Ectodermal cell (in vitro differentiated cells): ENCODE measurements around the gene COPS9.

Source experiments
- H3K27ac ChIP-seq: 2 replicates; pipeline ENCODE4 v1.7.0; 2013; ENCODE audit warnings: mild to moderate bottlenecking, low read depth, low read length; ENCODE audit not compliant: insufficient read depth, poor library complexity, severe bottlenecking
- H3K27me3 ChIP-seq: 2 replicates; pipeline ENCODE4 v1.7.0; 2013; ENCODE audit warnings: mild to moderate bottlenecking, low read length; ENCODE audit not compliant: insufficient read depth, control insufficient read depth, poor library complexity, severe bottlenecking
- H3K36me3 ChIP-seq: one replicate; pipeline ENCODE4 v1.7.0; 2013; ENCODE audit warnings: low read length; ENCODE audit not compliant: control insufficient read depth, insufficient read depth
- H3K4me1 ChIP-seq: one replicate; pipeline ENCODE4 v1.7.0; 2013; ENCODE audit warnings: low read length; ENCODE audit not compliant: control insufficient read depth, insufficient read depth
- H3K4me3 ChIP-seq: 2 replicates; pipeline ENCODE4 v1.7.0; 2013; ENCODE audit warnings: low read depth, low read length, control low read depth; ENCODE audit not compliant: insufficient read depth
- H3K9me3 ChIP-seq: 2 replicates; pipeline ENCODE4 v1.7.0; 2013; ENCODE audit warnings: mild to moderate bottlenecking, low read length, moderate library complexity; ENCODE audit not compliant: control insufficient read depth
- WGBS, 2 experiments: methylation state at CpG; one replicate each; pipeline ENCODE4 v1.1.7; 2013; ENCODE audit warnings: missing lambda C conversion rate in 2 of 2; 5-methylcytosine and 5-hydroxymethylcytosine counted together

Gene COPS9

DNA sequence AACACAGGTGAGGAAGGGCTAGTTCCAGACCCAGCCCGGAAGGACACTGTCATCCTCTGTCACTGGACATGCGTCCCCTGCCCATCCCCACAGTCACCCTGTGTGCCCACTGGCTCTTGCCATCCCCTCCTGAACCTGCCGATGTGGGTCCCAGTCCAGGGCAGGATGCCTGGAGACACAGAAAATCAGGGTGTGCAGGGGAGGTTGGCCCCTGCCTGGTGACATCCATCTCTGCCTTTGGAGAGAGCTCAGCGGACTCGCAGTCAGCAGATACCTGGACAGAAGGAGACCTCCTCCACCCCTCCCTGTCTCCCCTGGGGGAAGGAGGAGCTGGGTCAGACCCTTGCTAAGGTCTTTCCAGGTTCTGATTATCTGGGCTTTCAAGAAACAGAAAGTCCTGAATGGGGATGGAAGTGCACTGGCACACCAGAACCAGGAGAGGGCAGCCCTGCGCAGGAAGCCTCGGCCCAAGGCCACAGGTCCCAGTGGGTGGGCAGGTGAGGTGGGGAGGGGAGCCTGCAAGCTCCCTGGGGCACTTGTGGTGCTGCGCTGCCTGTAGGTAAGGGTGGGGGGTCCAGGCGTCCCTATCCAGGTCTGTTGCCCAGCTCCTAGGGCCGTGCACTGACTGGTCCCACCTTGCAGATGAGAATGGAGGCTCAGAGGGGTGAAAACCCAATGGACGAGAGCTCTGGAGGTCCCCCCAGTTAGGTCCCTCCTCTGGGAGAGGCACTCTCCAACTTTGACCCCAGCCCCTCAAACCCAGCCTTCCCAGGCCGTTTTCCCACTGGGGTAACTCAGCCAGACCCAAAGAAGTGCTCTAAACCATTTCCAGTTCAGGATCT, 14.1 kb upstream of the COPS9 start:
- Histone ChIP-seq H3K9me3 (no peaks in the 10 kb centered on the region), H3K4me3 (no peak overlapping the region), H3K27me3 (no peaks in the 10 kb centered on the region), H3K27ac (no peak overlapping the region), H3K36me3 (no peaks in the 10 kb centered on the region), H3K4me1 (peaks cover 9% of the 10 kb centered on the region)
- WGBS, 2 experiments, result 43 to 45% methylated on average over 12 of the region's 12 CpGs

DNA sequence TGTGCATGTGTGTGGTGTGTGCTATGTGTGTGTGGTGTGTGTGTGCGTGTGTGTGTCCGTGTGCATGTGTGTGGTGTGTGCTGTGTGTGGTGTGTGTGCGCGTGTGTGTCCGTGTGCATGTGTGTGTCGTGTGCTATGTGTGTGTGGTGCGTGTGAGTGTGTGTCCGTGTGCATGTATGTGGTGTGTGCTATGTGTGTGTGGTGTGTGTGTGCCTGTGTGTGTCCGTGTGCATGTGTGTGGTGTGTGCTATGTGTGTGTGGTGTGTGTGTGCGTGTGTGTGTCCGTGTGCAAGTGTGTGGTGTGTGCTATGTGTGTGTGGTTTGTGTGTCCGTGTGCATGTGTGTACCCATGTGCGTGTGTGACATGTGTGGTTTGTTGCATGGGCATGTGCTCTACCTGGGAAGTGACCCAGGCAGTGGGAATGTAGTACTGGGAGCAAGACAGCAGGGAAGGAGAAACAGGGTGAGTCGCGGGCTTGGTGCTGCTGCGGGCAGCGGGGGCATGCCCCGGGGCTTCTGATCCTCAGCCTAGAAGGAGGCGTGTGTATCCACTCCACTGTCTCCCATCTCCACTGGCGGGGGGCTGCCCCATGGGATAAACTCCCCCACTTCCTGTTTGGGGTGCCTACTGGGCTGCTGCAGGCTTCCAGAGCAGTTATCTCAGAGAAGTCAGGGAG, 11.9 kb upstream of the COPS9 start:
- no peaks in the 10 kb centered on the region for H3K4me1 ChIP-seq
- WGBS, 2 experiments, result 88 to 89% methylated on average over 20 of the region's 20 CpGs
- H3K27ac ChIP-seq, result no peak overlapping the region
- no peak overlapping the region for H3K4me3 ChIP-seq
- no peaks in the 10 kb centered on the region for H3K9me3 ChIP-seq
- H3K36me3 ChIP-seq, result no peaks in the 10 kb centered on the region
- no peaks in the 10 kb centered on the region for H3K27me3 ChIP-seq

DNA sequence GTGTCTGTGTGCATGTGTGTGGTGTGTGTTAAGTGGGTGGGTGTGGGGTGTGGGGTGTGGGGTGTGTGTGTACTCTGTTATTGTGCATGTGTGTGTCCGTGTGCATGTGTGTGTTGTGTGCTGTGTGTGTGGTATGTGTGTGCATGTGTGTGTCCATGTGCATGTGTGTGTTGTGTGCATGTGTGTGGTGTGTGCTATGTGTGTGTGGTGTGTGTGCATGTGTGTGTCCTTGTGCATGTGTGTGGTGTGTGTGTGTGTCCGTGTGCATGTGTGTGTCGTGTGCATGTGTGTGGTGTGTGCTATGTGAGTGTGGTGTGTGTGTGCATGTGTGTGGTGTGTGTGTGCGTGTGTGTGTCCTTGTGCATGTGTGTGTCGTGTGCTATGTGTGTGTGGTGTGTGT, 11.3 kb upstream of the COPS9 start:
- WGBS, 2 experiments, result 93 to 94% methylated on average over 5 of the region's 5 CpGs
- H3K36me3 ChIP-seq, result no peaks in the 10 kb centered on the region
- H3K27ac ChIP-seq, result no peak overlapping the region
- no peaks in the 10 kb centered on the region for H3K9me3 ChIP-seq
- no peaks in the 10 kb centered on the region for H3K4me1 ChIP-seq
- H3K4me3 ChIP-seq, result no peak overlapping the region
- H3K27me3 ChIP-seq, result no peaks in the 10 kb centered on the region

DNA sequence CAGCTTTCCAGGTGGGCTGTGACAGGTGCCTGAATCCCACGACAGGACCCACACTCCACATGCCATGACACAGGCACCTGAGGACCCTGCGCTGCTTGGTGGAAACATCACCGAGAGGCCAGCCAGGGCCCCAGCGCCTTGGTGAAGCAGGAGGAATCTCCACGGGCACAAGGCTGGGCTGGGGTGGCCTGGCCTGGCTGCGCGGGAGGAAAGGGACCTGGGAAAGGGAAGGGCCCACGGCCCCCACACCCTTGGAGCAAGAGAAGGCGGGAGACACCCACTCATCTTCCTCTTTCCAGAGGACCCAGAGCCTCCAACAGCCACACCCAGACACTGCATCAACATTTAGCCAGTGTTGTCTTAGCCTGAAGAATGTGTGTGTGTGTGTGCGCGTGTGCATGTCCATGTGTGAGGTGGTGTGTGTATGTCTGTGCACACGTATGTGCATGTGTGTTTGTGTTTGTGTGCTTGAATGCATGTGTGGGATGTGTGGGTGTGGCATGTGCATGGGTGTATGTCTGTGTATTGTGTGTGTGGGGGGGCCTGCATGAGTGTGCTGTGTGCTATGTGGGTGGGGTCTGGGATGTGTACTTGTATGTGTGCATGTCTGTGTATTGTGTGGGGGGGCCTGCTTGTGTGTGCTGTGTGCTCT, 10.6 kb upstream of the COPS9 start:
- no peaks in the 10 kb centered on the region for H3K27me3 ChIP-seq
- no peak overlapping the region for H3K27ac ChIP-seq
- WGBS, 2 experiments, result 87 to 88% methylated on average over 12 of the region's 12 CpGs
- H3K36me3 ChIP-seq, result no peaks in the 10 kb centered on the region
- no peak overlapping the region for H3K4me3 ChIP-seq
- H3K4me1 ChIP-seq, result no peaks in the 10 kb centered on the region
- H3K9me3 ChIP-seq, result no peaks in the 10 kb centered on the region

DNA sequence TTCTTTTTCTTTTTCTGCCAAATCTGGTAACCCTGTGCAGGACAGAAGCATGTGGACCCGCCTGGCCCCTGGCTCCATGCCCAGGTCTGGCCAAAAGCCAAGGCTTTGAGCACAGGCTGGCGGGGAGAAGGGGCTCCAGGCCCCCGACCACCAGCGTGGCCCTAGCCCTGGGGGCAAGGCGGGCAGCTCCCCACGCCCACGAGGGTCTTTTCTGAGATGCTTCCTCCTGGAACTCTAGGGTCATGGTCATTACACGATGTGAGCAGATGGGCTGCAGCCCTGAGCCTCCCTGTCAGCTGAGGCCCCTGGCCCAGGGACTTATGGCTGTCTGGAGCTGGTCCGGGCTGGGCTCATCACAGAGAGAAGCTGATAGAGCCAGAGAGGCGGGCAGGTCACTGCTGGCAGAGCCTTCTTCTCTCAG, 10.0 kb upstream of the COPS9 start:
- Histone ChIP-seq H3K36me3 (no peaks in the 10 kb centered on the region), H3K9me3 (no peaks in the 10 kb centered on the region), H3K4me3 (no peak overlapping the region), H3K27ac (no peak overlapping the region), H3K27me3 (no peaks in the 10 kb centered on the region), H3K4me1 (no peaks in the 10 kb centered on the region)
- WGBS, 2 experiments, result 90% methylated on average over 10 of the region's 10 CpGs

DNA sequence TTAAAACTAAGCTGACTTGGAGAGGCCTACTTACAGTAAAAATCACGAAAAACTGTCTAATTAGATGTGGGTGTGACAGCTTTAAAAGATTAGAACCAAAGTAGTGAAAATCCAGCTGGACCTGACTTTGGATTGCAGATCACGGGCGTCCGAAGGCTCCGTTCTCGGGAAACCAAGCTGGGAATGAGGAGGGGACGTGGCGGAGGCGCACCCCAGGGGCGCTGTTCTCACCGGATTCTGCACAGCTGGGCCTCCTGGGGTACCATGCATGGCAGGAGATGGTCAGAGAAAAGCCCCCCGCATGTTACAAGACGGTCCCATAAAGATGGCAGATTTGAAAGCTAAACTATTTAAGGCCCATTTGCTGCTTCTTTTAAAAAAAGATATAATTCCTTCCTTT, 9.4 kb upstream of the COPS9 start:
- 85 to 91% methylated on average over 13 of the region's 13 CpGs for WGBS, 2 experiments
- H3K27me3 ChIP-seq, result no peaks in the 10 kb centered on the region
- H3K4me3 ChIP-seq, result no peak overlapping the region
- H3K36me3 ChIP-seq, result no peaks in the 10 kb centered on the region
- H3K4me1 ChIP-seq, result peaks cover 4% of the 10 kb centered on the region
- no peak overlapping the region for H3K27ac ChIP-seq
- no peaks in the 10 kb centered on the region for H3K9me3 ChIP-seq

DNA sequence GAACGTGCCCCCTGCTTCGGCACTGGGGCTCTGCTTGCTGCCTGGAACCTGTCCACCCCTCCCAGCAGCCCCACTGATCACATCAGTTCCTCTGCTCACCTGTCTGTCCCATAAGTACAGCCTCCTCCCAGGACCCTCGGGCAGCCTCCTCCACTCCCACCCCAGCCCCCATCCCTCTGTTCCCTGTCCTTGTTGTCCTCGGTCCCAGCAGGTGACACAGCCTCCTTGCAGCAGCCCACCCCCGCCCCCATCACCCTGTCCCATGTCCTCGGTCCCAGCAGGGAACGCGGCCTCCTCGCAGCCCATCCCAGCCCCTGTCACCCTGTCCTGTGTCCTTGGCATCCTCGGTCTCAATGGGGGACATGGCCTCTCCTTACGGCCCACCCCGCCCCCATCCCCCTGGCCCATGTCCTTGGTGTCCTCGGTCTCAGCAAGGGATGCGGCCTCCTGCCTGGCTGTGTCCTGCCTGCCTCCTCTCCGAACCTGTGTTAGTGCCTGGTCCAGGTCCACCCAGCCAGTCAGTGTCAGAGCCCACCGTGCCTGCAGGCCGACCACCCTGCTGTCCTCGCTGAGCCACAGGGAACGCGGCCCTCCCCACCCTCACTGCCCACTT, 8.7 kb upstream of the COPS9 start:
- H3K4me3 ChIP-seq, result no peak overlapping the region
- no peaks in the 10 kb centered on the region for H3K27me3 ChIP-seq
- peaks cover 11% of the 10 kb centered on the region for H3K4me1 ChIP-seq
- no peak overlapping the region for H3K27ac ChIP-seq
- whole genome bisulfite sequencing, 2 experiments, result 88 to 90% methylated on average over 20 of the region's 20 CpGs
- H3K36me3 ChIP-seq, result no peaks in the 10 kb centered on the region
- H3K9me3 ChIP-seq, result no peaks in the 10 kb centered on the region

DNA sequence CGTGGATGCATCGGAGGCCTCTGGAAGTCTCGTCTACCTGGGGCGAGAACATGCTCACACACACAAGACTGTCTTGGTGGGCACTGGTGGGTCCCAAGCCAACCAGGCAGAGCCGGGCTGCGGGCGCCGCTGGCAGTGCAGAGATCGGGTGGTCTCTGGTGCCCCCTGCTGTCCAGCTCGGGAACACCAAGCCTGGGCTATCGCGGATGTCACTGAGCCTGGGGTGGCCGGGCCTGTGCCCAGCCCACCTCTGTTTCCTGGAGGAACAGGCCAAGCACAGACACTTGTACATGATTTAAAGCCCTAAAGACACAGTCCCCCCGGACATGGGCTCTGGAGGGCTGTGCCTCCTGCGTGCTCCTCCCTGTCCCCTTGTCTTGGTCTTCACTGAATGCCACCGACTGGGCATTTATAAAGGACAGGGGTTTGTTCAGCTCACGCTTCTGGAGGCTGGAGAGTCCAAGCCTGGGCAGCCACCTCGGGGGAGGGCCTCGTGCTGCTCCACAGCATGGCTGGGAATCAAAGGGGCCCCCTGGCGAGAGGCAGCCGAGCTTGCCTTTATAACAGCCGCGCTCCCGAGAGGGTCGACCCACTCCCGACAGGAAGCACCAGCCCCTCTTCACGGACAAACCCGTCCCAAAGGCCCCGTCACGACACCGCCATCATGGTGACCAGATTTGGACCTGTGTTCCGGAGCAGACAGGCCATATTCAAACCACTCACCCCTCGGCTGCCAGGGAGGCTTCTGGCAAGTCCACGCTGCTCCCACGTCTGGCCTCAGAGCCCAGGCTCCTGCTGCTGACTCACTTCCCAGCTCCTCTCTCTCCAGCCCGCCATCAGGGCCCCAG, 7.9 kb upstream of the COPS9 start:
- no peaks in the 10 kb centered on the region for H3K9me3 ChIP-seq
- H3K27me3 ChIP-seq, result no peaks in the 10 kb centered on the region
- no peaks in the 10 kb centered on the region for H3K36me3 ChIP-seq
- H3K4me1 ChIP-seq, result peaks cover 16% of the 10 kb centered on the region
- H3K27ac ChIP-seq, result no peak overlapping the region
- 50 to 52% methylated on average over 36 of the region's 36 CpGs for WGBS, 2 experiments
- no peak overlapping the region for H3K4me3 ChIP-seq

DNA sequence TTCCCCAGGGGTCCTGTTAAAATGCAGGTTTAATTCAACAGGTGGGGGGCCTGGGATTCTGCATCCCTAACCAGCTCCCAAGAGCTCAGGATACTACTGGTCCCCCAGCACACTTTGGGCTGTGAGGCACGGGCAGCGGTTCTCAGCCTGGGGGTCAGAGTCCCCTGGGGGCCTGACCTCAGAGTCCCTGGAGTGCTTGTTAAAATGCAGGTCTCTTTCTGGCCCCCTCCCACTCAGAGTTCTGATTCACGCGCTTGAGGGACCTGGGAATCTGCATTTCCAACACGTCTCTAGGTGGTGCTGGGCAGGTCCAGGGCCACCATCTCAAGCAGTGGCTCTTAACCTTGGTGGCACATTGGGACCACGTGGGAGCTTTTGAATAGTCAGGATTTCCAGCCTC, 7.2 kb upstream of the COPS9 start:
- 74 to 77% methylated on average over 6 of the region's 6 CpGs for WGBS, 2 experiments
- Histone ChIP-seq H3K27me3 (no peaks in the 10 kb centered on the region), H3K4me3 (no peak overlapping the region), H3K4me1 (peaks cover 16% of the 10 kb centered on the region), H3K36me3 (no peaks in the 10 kb centered on the region), H3K27ac (no peak overlapping the region), H3K9me3 (no peaks in the 10 kb centered on the region)
